Ammon's horn (tissue), 1 donor: ENCODE data around the gene NFATC3.
"Not testable (repeated sequence)": the region's sequence is repeated elsewhere in the genome, so short reads cannot be mapped to it uniquely, and the experiment has no call there.

Experiments used
- DNase-seq: peaks from one replicate; pipeline ENCODE4 v3.0.0-alpha.2; 2016; ENCODE audit warnings: low spot score

The NFATC3 gene

GRCh38 chr16:68090130-68090529 lies 5.0 kb downstream of the NFATC3 start:
- no peak for DNase-seq

DNA sequence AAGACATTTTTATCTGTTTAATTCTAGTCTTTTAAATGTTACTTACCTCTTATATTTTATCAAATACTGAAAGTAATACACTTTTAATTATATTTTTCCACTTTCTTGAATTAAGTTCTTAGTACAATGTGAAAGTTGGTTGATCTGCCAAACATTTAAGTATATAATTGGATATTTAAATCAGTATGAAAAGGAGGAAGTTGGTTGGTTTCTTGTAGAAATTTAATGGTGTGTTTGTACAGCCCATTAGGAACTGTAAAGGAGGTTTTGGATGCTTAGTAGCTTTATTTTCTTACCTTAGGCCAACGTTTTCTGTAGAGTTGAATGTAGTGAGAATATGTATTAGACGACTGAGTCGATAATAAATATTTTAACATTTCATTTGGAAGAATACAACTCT lies 5.4 kb downstream of the NFATC3 start:
- no peak for DNase-seq

GRCh38 chr16:68091380-68092261 lies 6.5 kb downstream of the NFATC3 start:
- no peak for DNase-seq

- DNase-seq, result not testable (repeated sequence)
These were observed 7.1 kb downstream of the NFATC3 start for GRCh38 chr16:68092275-68092674.

GRCh38 chr16:68093816-68094613 lies 8.8 kb downstream of the NFATC3 start:
- DNase-seq, result no peak

DNA sequence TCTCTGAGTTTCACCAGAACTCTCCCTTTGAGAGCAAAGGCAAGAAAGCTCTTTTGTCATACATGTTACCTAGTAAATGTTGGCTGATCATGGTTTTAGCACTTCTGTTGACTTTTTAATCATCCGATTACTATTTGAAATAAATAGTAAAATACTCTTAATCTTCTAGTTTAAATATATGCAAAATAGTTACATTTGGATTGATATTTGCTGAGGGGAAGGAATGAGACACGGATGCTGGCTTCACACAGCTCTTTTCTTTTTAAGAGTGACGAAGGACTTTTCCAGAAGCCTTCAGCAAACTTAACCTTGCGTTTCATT lies 9.4 kb downstream of the NFATC3 start:
- DNase-seq, result no peak

DNA sequence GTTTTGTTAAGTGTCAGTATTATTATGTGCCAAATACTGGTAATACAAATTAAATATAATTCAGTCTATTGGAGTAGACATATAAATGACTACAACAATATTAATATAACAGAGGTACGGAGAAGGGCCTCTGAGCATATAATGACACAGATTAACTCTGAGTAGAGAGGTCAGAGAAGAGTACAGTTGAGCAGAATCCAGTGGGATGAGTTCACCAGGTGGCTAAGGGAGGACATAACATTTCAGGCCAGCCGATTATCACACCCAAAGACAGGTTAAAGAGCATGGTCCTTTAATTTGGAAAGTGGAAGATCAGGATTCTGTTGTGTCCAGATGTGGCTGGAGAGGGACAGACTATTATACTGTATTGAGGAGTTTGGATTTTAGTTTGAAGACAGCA lies 11.3 kb downstream of the NFATC3 start:
- DNase-seq, result no peak

DNA sequence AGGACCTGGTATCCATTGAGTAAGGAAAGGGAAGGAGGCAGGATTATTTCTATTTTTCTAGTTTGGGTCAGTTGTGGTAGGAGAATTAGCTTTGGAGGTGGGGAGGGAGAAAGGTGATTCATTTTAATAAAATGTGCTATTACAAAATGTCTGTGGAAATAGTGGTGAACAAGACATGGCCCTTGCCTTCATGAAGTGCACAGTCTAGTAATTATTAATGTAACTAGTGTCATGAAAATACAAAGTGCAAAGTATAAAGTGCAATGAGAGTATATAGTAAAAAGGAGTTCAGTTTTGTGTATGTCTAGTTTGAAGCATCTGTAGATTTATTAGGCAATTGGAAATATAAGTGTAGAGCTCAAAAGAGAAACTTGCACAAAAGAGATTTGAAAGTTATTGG lies 11.9 kb downstream of the NFATC3 start:
- no peak for DNase-seq

DNA sequence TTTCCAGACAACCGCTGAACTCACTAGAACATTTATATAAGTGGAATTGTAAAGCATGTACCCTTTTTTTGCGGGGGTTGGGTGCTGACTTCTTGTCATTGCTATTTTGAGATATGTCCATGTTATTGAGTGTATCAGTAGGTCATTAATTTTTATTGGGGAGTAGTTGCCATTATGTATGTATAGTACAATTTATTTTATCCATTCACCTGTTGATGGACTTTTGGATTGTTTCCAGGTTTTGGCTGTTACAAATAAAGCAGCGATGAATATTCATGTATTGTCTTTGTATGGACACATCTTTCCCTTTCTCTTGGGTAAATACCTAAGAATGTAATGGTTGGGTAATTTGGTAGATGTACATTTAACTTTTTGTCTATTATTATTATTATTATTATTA lies 12.7 kb downstream of the NFATC3 start:
- DNase-seq, result no peak

GRCh38 chr16:68100488-68100887 lies 15.3 kb downstream of the NFATC3 start:
- DNase-seq, result no peak

DNA sequence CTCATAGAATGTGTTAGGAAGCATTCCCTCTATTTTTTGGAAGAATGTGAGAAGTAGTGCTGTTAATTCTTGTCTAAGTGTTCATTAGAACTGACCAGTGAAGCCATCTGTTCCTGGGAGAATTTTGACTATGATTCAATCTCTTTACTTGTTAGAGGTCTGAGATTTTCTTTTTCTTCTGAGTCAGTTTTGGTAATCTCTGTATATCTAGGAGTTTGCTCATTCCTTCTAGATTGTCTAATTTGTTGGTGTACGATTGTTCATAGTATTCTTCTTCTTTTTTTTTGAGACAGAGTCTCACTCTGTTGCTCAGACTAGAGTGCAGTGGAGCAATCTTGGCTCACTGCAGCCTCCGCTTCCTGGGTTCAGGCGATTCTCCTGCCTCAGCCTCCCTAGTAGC lies 20.4 kb downstream of the NFATC3 start:
- no peak for DNase-seq

- DNase-seq, result not testable (repeated sequence)
These were observed 22.2 kb downstream of the NFATC3 start for GRCh38 chr16:68107230-68107928.

GRCh38 chr16:68109156-68109555 lies 24.0 kb downstream of the NFATC3 start:
- DNase-seq, result not testable (repeated sequence)

- DNase-seq, result not testable (repeated sequence)
These were observed 25.4 kb downstream of the NFATC3 start for GRCh38 chr16:68110611-68111010.

DNA sequence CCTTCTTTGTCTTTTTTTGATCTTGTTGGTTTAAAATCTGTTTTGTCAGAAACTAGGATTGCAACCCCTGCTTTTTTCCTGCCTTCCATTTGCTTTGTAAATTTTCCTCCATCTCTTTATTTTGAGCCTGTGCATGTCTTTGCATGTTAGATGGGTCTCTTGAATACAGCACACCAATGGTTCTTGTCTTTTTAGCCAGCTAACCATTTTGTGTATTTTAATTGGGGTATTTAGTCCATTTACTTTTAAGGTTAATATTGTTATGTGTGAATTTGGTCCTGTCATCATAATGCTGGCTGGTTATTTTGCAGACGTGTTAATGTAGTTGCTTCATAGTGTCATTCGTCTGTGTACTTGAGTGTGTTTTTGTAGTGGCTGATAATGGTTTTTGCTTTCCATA lies 26.2 kb downstream of the NFATC3 start:
- DNase-seq, result no peak

GRCh38 chr16:68113059-68113761 lies 28.0 kb downstream of the NFATC3 start:
- no peak for DNase-seq

DNA sequence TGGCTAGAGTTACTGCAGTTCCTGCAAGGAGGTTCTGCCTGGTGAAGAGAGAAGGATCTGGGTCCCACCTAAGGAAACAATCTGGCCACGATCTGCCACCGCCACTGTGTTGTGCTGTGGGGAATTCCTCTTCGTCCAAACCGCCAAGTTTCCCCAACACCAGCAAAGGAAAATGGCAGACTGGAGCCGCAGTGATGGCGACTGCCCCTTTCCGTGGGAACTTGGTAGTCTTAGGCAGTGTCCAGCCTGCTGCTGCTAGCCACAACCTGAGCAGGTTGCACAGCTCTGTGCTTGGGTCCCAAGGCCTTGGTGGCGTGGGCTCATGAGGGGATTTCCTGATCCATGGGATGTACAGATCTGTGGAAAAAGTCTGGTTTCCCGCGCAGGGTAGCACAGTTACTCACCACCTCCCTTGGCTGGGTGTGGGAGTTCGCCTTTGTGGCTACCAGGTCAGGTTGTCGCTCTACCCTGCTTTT lies 28.6 kb downstream of the NFATC3 start:
- no peak for DNase-seq

GRCh38 chr16:68114939-68115338 lies 29.8 kb downstream of the NFATC3 start:
- not testable (repeated sequence) for DNase-seq

DNA sequence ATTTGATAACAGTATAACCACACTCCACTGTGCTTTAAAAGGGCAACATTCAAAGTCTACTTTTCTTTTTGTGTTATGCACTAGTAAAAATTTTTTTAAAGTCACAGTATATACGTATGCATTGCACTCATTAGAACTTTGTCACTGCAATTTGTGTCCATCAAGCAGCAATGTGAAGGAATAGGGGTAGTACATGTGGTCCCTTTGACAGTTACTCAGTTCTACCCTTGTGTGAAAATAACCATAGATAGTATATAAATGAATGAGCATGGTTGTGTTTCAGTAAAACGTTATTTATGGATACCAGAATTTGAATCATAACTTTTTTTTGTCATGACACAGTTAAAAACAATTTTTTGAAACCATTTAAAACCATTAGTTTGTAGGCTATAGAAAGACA lies 30.7 kb downstream of the NFATC3 start:
- no peak for DNase-seq

- no peak for DNase-seq
These were observed 31.2 kb downstream of the NFATC3 start for GRCh38 chr16:68116256-68116867.

- no peak for DNase-seq
These were observed 32.7 kb downstream of the NFATC3 start for GRCh38 chr16:68117884-68118283.
